GM19351 (cell line): Measurements from ENCODE around the gene PDGFC.
"Not testable (repeated sequence)": the region's sequence is repeated elsewhere in the genome, so short reads cannot be mapped to it uniquely, and the experiment has no call there.

Source experiments
- ATAC-seq: cut with Tn5 transposase; IDR thresholded peaks from one replicate; pipeline ENCODE4 v1.9.1; 2021; ENCODE audit warnings: mild to moderate bottlenecking, moderate library complexity; ENCODE audit not compliant: unreplicated experiment

Gene PDGFC

DNA sequence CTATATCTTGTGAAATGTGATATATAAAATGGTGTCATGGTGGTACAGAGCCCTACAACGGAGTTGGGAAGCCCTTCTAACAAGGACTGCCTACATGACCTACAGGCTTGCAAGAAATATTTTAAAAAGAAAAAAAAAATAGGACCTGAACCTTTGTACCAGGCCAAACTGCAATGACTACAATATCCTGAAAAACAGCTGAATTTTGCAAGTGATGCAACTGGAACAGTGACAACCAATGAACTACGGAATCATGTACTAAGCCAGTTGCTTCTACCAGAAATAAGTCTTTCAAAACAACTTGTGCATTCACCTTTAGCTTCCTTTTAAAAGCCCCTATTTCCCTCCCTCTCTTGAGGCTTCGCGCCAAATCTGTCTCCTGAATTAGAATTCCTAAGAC is 58.4 kb downstream of the PDGFC start:
- ATAC-seq: no peak

DNA sequence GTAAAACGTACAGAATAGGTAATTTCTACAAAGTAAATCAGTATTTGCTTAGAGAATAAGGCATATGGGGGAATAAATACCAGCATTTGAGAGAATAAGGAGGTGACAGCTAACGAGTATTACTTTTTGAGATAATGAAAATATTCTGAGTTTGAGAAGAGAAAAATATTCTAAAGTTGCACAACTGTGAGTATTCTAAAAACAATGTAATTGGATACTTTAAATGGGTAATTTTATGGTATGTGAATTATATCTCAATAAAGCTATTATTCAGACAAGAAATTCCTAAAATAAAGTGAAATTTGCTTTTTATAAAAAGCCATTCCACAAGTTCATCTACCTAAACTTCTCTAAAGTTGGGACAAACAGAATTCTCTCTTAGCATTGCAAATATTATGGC is 62.6 kb downstream of the PDGFC start:
- ATAC-seq: no peak

- no peak for ATAC-seq
Measured at GRCh38 chr4:156906325-156906724, 65.3 kb downstream of the PDGFC start.

- ATAC-seq: no peak
Measured at GRCh38 chr4:156901871-156902270, 69.7 kb downstream of the PDGFC start.

- no peak for ATAC-seq
Measured at GRCh38 chr4:156898373-156899117, 73.1 kb downstream of the PDGFC start.

DNA sequence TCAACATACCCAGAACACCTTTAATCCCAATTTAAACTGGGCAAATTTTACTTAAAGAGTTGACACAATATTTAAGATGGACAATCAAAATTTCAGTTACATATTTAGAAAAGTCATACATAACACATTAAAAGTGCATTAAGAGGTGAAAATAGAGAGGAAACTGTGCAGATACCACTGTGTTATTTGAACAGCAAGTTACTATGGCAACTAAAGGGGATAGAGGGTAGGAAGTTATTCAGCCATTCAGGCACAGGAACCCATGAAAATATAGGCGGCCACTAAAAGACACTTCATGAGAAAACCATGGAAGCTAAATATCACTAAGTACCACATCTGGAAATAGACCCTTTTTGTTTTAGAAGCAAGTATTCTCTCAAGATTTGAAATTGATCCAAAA is 75.1 kb downstream of the PDGFC start:
- no peak for ATAC-seq

GRCh38 chr4:156894234-156894633 is 77.4 kb downstream of the PDGFC start:
- ATAC-seq: no peak

GRCh38 chr4:156892805-156893204 is 78.8 kb downstream of the PDGFC start:
- ATAC-seq: no peak

DNA sequence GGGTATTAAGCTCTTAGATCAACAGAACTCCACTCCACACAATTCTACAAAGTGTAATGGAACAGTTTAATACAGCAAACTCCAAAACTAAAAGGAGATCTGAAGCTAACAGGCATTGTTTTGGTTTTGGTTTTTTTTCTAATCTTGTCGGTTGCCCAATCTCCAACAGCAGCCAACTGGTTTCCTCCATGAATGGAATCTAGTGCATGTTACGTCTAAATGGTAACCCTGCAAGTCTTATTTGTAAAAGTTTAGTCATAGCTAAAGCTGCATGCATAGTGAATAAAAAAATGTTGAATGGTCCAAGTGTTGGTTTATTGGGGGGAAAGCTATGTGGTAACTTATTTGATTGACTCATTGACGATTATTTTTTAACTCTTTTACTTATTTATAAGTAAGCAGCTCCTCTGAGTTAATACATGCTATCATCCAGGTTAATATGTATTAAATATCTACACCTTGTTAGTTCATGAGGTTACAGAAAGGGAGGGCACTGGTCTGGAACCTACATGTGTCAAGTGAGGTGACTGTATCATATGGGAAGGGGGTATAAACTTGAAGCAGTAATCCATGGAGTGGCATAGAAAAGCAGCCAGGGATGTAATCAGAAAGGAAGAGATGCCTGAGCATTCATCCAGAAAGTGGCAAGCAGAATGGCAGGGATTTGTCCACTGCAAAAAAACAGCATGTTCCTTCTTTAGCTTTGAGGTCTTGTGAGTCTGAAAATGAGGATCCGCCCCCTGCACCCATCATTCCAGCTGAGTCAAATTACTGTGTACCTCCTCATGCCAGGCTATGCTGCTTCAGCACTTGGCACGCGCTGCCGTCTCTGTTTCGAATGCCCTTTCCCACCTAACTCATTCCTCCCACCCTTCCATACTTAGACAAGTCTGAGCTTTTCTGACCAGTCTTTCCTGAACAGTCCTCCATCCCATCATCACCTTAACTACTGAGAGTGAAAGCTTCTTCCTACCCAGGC is 81.7 kb downstream of the PDGFC start:
- ATAC-seq: no peak

- ATAC-seq: no peak
Measured at GRCh38 chr4:156888762-156889161, 82.8 kb downstream of the PDGFC start.

GRCh38 chr4:156886481-156886880 is 85.1 kb downstream of the PDGFC start:
- ATAC-seq: no peak

- no peak for ATAC-seq
Measured at GRCh38 chr4:156885374-156885773, 86.2 kb downstream of the PDGFC start.

- no peak for ATAC-seq
Measured at GRCh38 chr4:156884183-156884582, 87.4 kb downstream of the PDGFC start.

GRCh38 chr4:156875704-156876103 is 95.9 kb downstream of the PDGFC start:
- no peak for ATAC-seq

DNA sequence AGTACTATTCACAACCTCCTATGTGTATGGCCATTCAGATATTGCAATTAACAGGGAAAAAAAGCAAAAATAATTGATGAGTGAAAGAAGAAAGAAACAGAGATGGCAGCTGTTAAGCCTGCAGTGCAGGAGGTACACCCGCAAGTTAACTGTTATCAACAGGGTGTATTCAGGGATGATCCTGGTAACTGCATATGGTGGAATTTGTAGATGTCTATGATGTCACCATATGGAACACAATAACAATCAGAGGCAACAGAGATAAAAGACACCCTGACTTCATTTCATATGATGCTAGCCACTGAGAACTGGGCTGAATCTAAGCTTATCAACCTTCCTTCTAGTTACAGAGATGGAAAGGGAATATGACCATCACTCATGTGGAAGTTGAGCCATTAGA is 96.5 kb downstream of the PDGFC start:
- ATAC-seq: no peak

DNA sequence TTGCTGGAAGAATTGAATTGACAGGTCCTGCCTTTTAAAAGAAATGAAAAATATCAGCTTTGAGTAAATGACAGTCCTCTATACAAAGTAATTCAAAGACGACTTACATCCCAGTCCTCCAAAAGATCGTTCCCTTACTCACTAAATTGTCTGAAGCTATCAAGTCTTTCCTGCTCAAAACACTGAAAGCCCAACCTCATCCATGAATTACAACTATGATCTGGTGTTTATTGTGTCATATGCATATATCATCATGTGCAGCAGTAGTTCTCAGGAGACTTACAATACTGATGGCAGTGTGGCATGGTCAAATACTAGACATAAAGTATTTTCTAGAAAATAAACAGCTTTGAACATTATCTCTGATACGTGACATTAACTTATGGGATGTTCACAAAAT is 97.8 kb downstream of the PDGFC start:
- no peak for ATAC-seq

GRCh38 chr4:156870861-156871260 is 100.7 kb downstream of the PDGFC start:
- no peak for ATAC-seq

GRCh38 chr4:156870131-156870530 is 101.5 kb downstream of the PDGFC start:
- no peak for ATAC-seq

DNA sequence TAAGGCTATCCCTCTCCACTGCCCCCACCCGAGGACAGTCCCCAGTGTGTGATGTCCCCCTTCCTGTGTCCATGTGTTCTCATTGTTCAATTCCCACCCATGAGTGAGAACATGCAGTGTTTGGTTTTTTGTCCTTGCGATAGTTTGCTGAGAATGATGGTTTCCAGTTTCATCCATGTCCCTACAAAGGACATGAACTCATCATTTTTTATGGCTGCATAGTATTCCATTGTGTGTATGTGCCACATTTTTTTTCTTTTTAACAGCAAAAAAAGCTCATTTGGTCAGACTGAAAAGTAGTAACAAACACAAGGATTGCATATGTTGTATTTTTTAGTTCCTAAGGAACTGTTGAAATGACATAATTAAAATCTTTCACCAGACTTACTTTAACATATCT is 105.5 kb downstream of the PDGFC start:
- ATAC-seq: not testable (repeated sequence)

DNA sequence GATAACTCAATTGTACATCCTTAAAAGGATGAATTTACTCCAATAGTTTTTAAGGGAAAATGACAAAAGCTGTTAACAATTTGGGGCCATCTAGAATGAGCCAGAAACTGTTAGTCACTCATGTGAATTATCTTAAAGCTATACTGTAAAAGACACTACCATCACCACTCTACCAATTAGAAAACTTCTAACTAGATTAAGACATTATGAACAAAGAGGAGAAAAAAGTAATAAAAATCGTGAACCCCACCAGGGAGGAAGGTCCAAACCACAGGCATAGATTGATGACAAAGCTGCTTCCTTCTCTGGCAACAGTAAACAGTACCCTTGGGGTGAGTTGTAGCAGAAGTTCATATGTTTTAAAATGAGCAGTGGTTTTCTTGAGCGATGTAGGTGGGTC is 106.1 kb downstream of the PDGFC start:
- ATAC-seq: no peak

- ATAC-seq: no peak
Measured at GRCh38 chr4:156858071-156858470, 113.5 kb downstream of the PDGFC start.

GRCh38 chr4:156838761-156839160 is 132.8 kb downstream of the PDGFC start:
- ATAC-seq: no peak
